Superior temporal gyrus (tissue), 1 donor: ENCODE measurements around the gene COL11A1.
"Not testable (repeated sequence)": the region's sequence is repeated elsewhere in the genome, so short reads cannot be mapped to it uniquely, and the experiment has no call there.

Experiments
- DNase-seq: peaks from one replicate; pipeline ENCODE4 v3.0.0-alpha.2; 2016; ENCODE audit errors: extremely low spot score

Gene COL11A1

DNA sequence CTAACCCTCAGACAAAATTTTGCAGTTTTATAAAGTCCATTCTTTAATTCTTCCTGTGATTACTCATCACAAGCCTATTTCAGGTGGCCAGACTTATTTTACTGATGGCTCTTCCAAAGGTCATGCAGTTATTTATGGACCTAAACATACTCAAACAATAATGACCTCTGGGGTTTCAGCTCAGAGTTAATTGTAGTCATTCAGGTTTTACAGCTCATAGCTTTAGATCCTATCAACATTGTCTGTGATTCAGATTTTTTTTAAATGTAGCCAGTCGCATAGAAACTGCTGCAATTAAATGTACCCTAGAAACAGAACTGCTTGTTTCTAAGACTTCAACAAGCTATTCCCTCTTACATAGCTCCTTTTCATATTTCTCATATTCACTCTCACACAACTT is 270.8 kb downstream of the COL11A1 start:
- no peak for DNase-seq

DNA sequence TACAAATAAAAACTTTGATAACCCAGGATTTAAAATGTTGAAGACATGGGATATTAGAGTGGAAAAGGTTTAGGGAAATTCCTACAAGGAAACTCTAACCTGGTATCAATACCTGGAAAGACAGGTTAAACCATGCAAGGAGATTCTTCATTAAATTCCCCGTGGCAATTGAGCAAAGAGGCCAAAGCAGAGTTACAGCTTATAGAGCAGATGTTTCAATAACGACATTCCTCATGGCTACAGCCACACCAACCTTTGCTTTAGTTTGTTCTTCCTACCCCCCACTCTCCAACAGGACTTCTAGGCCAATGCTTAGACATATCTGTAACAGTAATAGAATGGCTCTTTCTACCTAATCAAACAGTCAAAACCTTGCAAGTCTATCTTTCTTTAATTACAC is 271.3 kb downstream of the COL11A1 start:
- no peak for DNase-seq

DNA sequence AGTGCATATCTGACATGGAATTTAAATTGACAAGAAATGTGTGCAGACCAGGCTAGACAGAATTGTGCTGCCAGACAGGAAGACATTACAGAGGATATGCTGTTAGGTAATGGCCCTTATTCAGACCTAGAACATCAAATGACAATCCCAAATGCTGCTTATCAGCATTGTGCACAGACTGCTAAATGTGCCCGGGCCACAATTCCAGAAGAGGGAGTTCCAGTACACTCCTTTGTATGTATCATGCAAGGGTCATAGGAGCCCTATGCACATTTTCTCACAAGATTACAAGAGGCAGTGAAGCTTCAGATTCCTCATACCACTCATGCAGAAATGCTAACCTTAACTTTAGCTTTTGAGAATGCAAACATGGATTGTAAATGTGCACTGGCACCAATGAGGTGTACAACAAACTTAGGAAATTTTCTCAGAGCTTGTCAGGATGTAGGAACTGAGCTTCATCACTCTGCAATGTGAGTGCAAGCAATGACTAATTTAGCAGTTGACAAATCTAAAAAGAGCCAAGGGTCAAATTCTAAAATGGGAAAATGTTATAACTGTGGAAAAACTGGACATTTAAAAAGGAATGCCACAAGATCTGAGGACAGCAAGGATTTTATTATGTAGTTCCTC is 273.5 kb downstream of the COL11A1 start:
- DNase-seq: no peak

DNA sequence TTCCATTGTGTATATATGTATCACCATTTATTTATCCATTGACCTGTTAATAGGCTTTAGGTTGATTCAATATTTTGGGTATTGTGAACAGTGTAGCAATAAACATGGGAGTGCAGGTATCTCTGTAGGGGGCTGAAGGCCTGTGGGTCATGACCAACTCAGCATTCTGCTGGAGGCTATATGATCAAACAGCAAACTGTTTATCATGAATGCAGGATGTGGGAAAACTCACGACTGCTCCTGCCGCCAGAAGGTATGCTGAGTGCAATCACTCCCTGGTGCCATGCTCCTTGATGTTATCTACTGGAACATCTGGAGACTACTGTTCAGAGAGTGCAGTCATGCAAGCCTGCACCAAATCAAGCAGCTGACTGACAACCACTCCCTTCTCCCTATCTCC is 275.2 kb downstream of the COL11A1 start:
- DNase-seq: no peak

DNA sequence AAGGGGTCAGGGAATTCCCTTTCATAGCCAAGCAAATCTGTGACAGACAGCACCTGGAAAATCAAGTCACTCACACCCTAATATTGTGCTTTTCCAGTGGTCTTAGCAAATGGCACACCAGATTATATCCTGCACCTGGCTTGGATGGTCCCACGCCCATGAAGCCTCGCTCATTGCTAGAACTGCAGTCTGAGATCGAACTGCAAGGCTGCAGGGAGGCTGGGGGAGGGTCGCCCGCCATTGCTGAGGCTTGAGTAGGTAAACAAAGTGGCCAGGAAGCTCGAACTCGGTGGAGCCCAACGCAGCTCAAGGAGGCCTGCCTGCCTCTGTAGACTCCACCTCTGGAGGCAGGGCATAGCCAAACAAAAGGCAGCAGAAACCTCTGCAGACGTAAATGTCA is 281.6 kb downstream of the COL11A1 start:
- DNase-seq: not testable (repeated sequence)
